Activated CD8-positive, alpha-beta memory T cell treated with anti-CD3 and anti-CD28 coated beads, Interleukin-2, amount 50 U/mL, for 1 hour (primary cell): Measurements from ENCODE around the gene CXCR4.
A peak's percentile ranks its signal among the peaks of the same experiment; 100 is the strongest.

Experiments
- DNase-seq: peaks from one replicate; pipeline ENCODE4 v3.0.0-alpha.2; 2020; ENCODE audit errors: extremely low read depth

The CXCR4 gene

DNA sequence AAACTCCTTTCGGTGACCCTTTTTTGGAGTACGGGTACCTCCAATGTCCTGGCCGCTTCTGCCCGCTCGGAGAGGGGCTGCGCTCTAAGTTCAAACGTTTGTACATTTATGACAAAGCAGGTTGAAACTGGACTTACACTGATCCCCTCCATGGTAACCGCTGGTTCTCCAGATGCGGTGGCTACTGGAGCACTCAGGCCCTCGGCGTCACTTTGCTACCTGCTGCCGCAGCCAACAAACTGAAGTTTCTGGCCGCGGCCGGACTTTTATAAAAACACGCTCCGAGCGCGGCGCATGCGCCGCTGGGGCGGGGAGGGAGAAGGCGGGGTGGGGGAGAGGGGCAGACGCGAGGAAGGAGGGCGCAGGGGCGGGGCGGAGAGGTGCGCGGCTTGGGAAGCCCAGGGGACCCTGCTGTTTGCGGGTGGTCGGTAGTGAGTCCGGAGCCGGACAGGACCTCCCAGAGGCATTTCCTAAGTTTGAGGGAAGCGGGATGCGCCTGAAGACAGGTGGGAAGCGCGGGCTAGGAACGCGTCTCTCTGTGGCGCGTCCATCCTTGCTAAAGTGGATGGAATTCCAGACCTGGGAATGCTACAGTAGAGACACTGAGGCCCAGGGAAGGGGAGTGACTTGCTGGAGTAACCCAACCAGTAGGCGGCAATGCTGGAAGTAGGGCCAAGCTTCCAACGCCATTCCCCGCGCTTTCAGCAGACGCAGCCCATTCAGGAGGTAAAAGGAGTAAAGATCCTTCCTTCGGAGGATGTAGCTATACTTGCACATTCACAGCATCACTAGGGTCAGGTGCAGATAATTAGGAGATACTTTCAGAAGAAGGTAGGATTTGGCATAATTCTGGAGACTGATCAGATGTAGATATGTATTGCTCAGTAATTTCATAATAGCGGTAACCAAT is at the start of gene CXCR4:
Gene CXCR4, minus strand, starts transcription at position 241 of the 910 bp plus-strand sequence. Its CDS starts 89 bp downstream, at position 152.
- peak; percentile 86 for DNase-seq

DNA sequence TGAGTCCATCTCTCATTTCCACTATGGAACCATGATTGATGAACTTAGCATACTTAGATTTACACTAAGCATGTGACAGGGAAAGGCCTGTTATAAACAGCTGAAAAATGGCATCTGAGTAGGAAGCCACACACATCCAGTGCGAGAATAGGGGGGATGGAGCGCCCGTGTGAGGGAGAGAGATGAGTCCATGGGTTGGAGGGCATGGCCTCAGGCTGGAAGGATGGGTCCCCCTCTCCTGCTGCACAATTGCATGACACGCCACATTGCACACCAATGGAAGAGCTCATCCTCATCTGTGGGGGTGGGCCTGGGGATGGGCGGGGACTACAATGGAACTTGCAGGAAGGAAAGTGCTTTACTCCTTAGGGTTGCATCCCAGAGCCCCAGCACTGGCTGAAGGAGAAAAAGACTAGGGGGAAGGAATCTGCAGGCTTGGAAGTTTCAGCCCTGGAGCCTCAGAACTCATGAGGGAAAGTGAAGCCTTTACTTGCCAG is 46.4 kb upstream of the CXCR4 start:
- no peak for DNase-seq

DNA sequence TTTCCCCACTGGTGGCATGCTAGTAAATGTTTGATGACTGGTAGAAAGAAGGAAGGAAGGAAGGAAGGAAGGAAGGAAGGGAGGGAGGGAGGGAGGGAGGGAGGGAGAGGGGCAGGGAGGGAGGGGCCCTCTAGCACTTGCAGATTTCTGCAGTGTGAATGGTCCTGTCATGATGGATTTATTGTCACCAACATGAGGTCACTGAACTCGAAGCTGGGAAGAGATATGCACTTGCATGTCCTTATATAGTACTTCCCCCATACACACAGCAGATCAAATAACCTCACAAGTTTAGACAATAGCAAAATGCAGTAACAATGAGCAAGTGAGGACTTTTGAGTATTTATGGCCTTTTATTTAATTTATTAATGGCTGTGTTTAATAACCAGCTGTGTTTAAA is 44.5 kb upstream of the CXCR4 start:
- no peak for DNase-seq

DNA sequence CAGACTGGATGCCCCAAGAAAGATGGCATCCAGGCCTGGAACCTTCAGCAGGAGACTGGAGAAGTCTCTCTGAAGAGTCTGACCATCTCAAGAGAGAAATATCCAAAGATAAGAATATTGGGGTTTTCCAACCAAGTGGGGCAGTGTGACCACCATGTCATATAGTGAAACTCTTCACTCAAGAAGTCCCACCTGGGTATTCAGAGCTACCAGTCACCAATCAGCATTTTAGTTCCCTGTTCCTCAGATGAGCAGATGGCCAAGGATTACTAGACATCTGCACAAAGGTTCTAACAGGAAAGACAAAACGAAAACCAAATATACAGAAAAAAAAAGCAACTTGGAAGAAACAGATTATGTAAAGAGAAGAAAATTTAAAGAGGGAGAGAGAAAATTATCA is 38.5 kb upstream of the CXCR4 start:
- no peak for DNase-seq

DNA sequence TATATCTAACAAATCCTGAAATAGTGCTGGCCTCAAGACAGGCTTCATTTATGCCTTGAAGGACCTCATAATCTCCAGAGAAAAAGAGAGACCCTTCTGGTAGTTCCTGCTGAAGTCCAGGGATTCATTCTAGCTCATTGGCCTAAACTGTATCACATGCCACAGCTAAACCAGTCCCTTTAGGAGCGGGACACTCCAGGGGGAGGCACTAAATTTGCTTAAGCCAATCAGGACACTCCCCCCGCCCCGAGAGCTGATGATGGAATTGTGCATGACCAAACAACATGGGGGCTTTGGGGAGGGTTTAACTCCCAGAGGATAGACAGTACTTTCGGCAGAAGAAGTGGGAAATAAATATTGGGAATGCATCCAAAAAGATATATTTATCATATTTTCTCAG is 36.4 kb upstream of the CXCR4 start:
- no peak for DNase-seq

DNA sequence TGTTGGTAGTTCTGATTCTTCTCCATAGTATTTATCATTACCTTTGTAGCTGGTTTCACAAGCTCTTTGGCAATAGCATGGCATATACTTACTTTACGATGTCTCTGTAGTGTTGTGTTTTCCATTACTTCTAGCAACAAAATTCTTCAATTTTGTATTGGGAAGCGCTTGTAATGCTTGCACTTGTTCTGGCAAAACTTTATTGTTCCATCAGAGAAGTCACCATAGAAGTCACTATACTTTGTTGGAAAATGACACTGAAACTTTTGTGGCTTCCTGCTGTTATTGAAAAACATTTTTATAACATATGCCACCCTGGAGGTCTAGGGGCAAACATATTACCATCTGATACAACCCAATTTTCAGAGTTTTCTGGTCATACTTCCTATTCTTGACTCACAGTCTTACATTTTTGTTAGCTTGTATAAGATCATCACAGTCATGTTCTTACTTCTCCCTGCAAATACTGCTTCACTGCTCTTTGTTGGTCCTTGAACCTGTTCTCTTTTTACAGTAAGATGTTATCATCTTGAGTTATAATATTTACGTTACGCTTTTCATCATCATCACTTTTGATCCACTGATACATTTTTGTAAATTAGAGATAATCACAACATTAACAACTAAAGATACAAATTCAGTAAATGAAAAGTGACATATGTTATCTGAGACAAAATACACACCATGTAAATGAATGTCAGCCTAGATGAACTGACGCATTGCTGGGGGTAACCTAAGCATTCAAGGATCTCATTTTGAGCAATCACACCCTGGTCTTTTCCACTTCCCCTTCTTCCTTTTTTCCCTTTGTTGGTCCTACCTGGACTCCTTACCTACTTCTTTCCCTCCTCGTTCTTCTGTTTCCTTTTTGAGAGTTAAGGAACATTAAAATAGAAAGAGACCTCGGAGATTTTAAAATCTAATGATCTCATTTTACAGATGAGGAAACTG is 33.3 kb upstream of the CXCR4 start:
- no peak for DNase-seq

DNA sequence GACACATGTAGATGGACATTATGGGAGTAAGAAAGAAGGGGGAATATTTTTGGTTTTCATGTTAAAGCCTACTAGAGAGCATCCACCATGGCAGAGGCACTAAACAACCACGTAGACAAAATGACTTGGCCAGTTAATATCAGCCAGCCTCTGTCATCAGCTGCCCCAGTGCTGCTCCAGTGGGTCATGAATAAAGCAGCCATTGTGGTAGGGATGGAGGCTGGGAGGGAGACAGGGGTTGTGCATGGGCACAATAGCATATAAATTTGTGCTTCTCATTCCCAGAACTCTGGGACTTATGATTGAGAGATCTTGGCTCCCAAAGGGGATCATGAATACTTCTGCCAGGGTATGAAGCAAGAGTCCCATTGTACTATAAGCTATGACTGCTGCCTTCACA is 31.1 kb upstream of the CXCR4 start:
- no peak for DNase-seq

DNA sequence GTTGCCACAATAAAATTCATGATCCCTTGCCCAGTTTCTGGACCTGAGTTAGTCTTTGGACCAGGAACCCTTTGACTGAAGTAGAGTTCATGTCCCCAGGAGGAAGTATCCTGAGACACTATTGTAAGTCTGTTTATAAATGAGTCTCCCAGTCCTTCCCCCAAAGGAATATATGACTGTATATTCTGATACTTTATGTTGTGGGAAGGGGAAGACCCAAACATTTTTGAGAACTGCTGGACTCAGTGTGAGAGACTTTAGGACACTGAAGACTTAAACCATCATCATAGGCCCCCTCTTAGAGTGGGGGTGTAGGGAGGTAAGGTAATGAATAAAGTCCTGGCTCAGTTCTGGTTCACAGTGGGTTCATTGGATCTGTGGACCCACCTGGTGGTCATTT is 28.6 kb upstream of the CXCR4 start:
- DNase-seq, result no peak

DNA sequence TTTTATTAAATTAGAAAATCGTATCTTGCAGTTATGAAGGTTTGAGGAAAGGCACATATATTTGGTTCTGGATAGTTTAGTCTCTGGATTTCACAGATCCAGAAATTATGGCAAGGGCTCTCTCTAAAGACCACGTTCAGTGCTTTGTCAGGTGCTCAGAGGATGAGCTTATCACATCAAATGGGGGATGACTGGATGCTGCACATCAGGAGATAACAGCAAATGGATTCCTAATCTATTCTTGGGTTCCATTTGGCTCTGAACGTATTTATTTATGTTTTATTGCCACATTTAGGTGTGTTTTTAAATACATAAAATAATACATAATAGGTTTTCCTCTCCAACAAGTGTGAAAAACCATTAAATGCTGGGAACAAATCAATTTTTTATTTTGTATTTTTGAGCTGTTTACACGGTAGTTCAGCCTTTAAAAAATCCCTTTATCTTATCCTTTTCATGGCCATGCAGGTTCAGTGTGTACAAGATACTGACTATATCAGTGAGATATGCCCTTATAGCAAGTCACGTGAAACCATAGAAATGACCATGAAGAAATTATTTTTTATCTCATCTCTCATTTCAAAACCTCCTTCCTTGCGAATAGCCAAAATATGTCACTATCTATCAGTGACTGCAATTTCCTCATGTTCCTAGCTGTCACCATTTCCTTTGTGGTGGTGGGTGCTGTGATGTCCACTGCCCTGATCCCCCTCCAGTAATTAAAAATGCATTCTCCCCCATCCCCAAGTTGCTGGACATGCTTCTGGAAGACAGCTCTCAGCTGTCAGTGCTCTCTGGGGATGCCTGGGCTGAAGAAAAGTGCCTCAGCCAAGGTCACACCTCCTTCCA is 25.9 kb upstream of the CXCR4 start:
- no peak for DNase-seq

DNA sequence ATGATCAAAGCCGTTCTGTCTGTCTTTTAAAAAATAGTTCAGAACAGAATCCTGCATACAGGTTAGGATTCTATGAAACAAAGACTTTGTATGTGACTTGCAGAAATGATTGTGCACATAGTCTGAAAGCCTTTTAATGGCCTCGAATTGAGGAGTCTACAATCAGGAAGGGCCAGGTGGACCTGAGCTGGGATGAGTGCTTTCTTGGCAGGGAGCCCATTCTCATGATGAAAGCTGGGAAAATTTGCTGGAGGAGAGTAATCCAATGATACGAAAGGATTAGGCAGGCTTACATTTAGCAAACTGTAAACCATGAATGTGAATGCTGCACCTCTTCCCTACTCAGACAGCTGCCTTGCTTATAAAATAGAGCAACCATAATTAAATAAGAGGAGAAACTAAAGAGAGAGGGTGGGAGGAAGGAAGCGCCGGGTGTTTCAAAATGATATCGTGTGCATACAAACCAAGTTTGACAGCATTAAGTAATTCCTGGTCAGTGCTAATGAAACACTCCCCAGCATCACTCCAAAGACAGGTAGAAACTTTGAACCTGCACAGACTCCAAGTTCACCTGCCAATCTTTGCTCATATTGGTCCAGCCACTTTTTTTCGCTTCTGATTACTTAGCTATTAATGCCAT is 23.7 kb upstream of the CXCR4 start:
- no peak for DNase-seq

DNA sequence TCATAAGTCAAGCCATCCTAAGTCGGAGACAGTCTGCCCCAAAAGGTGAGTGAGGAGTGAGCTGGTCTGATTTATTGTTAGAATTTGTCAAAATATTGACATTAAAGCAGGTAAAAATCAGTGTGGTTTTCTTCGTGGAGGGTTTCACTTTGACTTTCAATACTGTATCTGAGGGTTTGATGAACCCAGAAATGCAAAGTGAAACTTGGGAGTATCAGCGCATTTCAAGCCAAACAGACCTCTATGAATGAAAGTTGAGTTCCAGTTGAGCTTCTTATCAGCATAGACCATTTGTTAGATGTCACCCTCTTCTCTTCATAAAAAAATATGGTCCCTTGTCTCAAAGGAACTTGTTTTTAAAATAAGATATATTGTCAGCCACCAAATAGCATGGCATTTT is 21.7 kb upstream of the CXCR4 start:
- DNase-seq, result no peak

DNA sequence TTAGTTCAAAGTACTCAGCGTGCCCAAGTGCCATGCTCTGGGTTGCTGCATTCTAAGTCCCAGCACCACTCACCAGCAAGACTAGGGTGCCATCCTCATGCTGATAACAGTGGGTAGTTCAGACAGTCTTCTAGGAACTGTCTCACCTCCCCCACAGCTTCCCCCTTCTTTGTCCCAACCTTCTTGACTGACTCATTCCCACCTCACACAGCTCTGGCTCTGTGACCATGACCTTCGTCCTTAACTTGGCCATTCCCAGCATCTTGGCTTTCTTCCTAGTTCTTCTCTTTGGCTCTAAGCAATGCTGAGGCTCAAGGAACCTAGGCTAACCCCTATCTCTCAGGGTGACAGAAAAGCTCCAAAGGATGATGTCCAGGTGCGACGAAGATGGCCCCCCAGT is 20.0 kb upstream of the CXCR4 start:
- DNase-seq, result no peak

DNA sequence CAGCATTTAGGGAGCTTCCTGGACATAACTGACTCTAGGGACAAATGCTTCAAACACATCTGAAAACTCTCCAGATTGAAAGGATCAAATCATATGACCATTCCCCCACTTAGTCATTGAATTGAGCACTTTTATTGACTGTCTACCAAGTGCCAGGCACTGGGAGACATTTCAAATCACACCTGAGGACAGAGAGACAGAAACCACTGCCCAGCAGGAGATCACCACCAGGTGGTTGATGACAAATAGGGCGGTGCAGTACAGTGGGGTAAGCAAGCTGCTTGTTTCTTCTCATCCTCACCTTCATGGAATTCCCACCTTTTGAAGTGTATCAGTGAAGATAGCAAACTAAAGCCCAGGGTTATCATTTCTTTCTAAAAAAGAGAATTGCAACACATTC is 19.0 kb upstream of the CXCR4 start:
- DNase-seq, result no peak

DNA sequence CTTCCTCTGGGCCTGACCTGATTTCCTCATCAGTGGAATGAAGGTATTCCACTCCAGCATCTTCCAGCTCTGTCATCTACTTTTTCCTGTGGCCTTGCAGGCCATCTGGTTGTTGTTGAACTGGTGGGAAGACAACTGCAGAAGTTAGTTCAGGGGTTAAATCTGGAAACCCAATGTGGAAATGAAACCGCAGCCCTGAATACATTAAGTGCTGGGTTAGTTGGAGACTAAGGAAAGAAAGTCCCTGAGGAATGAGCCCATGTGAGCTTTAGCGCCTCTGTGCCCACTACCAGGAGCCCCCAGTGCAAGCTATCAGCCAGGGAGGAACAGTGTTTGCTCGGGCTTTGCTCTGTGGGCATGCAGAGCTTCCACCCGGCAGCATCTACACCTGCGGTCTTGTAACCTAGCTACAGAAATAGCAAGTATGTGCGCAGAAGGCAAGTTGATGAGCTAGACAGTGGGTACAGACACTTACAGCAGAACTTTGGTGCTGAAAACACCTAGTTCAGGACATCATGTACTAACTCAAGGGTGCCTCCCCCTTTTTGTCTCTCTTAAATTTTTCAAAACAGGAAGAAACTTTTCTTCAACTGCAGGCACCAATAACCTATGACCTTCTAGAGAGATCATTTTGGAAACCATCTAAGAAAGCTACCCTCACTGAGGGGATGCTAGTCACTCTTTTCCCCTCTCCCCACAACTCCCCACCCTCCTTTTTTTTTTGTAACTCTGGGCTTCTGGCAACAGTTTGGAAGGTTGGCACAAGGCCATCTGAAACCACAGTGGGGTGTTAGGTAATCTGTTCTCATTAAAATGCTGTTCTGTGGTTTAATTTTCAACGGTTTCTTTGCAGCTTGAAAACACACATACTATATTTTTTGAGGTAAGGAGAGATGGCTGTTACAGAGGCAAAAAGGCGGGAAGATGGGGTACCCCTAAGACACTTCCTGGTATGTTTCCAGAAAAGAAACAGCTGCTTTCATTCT is 18.3 kb upstream of the CXCR4 start:
- DNase-seq, result peak; percentile 88

DNA sequence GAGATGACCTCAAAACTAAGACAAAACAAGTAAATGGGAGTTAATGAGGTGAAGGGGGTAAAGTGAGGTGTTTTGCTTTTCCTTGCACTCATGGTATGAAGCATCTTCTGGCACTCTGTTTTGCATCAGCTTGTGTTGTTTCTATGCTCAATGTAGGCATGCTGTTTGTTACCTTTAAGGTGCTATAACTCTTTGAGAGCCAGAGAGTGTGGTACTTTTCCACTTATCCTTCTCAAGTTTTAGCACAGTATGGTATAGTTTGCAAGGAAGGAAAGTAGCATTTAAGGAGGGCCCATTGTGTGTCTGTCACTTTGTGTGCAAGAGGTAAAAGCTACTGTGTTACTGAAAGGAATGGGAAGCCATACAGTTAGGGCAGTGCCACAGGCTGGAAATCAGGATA is 17.5 kb upstream of the CXCR4 start:
- DNase-seq, result no peak

DNA sequence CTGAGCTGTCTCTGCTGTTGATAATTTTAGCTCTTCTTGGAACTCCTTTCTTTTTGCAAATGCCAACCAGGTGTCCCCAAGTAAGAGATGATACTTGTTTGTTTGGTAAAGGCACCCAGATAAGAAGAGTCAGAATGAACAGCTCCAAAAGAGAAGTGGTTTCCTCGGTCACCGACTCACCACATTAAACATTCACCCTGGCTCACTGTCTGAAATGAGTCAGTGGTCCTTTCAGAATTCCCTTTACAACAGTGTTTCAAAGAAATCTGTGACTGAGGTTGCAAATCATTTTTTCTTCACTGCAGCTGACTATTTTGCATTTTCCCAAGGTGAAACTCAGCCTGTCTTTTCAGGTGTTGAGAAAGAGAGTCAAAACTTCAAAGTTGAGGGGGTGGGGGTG is 16.2 kb upstream of the CXCR4 start:
- DNase-seq, result no peak

DNA sequence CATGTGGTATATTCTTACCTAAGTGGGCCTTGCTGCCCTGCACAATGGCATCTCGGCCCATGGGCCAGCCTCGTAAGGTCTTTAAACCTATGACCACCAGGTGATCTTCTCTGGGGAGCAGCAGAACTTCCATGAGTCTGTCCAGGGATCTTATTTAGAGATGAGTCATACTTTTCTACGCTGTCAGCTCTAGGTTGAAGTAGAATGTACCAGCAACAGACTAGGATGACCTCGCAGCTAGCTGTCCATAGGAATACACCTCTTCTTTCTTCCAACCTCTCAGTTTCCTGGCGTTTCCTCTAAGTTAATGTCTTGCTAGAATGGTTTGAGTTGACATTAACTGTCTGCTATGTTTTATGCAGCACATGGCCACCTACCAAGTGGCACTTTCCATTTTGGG is 15.6 kb upstream of the CXCR4 start:
- DNase-seq, result no peak

DNA sequence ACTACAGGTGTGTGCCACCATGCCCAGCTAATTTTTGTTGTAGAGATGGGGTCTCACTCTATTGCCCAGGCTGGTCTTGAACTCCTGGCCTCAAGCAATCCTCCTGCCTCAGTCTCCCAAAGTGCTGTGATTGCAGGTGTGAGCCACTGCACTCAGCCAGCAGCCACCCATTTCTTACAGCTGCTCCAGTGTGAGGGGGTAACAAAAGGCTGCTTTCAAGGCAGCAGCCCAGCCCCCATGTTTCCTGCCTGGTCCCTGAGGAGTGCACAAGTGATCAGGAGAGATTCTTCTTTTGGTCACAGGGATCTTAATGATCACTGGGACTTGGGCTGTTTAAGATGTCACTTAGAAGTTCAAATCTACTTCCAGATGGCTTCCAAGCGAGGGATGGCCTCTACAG is 15.2 kb upstream of the CXCR4 start:
- no peak for DNase-seq

DNA sequence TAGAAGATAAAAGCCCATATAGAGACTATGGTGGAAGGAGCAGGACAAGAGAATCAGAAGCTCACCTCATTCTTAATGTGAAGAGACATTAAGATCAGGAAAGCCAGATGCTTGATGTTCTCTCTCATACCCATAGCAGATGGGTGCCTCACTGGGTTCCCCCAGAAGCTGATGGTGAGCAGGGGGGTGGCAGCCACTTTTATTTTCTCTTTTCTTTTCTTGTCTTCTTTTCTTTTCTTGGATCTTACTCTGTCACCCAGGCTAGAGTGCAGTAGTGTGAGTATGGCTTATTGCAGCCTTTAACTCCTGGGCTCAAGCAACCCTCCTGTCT is 14.8 kb upstream of the CXCR4 start:
- DNase-seq, result no peak
